T-helper 2 cell (primary cell): Measurements from ENCODE around the gene ZIC4.

ENCODE experiments used
- DNase-seq, 5 experiments: peaks; one replicate each; pipeline versions ENCODE4 v3.0.0 to v3.0.0-alpha.2; 2012 to 2022

The ZIC4 gene

DNA sequence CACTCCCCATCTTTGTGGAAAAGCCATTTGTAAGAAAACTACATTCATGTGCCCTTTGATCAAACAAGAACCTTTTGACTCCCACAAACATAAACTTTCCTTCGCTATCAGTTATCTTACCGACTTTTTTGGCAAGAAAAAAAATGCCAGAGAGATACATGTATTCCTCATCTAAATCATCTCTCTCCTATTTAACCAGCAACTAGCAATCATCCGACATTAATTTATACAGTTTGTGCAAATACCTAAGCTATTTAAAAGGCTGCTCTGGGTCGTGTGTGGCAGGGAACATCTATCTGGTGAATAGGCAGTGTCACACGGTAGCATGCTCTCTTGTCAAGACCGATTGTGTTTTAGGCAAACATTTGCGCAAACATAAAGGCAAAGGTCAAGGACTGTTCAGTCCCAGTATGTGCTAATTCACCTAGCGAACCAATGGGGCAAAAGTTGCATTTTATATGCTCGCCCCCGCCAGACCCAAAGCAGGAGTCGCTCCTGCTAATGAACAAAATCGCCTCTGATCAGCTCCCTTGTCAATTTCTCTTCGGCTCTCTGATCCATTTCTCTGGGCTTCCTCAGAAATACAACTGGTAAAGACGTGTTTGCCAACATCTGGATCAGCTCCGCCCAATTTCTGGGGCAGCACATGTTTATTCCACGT is 37.7 kb downstream of the ZIC4 start:
- no peak for DNase-seq

DNA sequence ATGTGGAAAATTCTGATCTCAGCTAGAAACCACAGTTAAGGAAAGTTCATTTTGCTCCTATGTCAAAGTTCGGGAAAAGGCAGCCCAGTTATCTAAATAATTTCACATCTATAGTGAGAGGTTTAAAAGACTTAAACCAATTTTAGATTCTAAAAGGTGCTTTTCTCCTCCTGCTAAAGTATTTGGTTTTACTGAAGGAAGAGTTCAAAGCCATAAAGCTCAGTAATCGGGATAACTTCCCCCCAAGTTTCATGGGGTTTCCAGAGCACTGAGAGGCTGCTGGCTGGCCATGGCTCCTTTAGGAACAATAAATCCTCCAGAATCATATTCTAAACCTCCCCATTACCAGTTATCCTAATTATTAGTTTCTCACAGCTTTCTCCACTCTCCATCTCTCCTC is 38.2 kb downstream of the ZIC4 start:
- no peak for DNase-seq

DNA sequence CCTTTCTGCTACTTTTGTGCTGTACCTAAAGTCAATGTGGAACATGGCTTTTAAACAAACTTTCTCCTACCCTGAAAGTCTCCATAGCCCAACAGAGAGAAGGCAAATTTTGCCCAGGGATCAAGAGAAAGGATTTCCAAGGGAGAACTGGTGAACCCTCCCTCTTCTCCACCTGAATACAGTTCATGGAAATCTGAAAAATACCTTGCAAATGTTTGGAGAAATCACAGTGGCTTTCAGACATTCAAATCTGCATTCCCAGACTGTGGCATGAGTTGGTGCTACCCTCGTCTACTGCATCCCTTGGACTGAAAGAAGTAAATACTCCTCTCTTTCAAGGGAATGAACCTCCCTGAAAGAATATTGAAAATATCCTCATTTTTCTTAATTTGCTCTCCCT is 38.7 kb downstream of the ZIC4 start:
- DNase-seq, result no peak

DNA sequence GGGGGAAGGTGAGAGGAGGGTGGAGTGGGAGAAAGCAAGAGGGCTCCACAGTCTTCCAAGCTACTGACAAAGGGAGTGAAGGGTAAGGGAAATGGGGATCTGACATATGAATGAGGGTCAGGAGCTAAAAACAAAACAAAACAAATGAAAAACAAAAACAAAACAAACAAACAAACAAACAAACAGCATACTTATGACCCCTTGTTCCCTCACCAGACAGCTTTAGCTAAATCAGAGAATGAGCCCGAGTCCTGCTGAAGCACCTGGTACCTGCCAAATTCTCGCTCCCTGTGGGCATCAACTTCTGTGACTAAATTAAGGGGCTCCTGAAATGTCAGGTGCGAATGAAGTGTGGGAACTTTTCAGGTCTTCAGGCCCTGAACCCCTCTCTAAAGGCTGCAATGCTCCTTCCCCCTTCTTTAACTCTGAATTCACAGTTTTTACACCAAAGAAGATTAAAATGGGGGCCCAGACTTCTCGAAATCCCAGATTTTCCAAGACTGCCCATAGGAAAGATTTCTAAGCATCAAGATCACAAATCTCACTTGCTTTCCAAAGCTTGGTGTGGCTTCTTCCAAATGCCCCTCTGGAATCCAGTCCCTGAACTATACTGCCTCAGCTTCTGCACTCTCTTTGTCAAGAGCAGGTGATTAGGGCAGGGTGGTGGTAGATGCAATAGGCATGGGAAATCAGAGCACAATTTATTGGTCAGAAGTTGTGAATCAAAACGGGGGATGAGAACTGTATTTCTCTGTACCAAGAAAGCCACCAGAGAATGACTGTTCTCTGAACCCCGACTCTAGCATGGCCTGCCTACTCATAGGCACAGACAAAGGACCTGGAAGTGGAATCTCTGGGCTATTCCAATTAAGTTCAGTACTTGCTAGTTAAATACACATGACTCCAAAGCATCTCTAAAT is 40.9 kb downstream of the ZIC4 start:
- no peak for DNase-seq

DNA sequence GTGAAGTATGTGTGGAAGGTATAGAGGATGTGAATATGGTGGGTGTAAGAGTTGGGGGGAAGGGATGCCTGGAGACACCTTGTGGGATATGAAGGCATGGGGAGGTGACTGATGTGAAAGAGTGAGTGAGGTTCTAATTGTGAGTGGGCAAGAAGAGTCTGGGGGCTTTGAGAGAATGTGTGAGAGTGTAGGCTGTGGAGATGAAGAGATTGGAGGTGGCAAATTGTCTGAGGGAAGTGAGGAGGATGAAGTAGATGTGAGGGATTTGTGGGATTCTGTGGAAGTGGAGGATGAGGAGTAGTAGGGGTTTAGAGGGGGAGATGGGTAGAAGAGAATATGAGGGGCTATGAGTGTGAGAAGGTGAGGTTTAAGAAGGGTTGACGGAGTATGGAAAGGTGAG is 41.6 kb downstream of the ZIC4 start:
- DNase-seq, result no peak

DNA sequence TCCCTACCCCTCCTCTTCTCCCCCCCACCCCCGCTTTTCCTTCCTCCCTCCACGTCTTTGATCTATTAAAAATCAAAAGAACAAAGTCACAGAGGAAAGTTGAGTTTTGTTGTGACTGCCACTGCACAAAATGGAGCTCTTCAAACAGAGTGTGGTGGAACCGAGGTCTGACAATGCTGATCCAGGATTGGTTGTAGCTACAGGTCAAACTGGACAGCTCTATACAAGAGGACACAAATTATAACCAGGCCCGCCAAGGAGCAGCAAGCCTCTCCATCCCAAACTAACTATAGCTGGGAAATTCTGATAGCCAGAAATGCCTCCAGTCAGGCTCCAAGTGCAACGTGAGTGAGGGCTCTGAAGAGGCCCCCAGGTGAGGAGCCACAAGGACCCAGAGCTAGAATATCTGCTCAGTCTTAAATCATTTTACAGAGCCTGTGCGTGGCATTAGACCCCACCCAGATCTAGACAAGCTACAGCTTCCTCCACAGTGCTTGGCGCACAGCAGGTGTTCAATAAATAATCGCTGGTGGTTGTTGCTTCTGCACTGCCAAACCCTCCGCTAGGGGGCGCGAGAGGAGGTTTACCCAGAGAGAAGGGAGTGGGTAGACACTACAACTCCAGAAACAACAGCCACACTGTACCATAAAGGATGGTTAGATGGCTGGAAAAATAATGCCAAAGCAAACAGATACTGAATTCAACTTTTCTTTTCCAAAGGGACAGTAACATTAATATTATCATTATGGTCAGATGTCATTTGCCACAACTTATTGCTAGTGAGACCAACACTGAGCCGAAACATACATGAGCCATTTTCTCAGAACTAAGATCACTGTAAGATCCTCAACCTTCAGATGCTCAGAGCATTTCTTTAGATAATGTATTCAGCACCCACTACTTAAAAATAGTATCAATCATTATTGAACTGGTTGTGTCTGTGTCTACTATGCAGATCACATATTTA is 44.6 kb downstream of the ZIC4 start:
- peak in 1 of 5 experiments; percentile 40 for DNase-seq

DNA sequence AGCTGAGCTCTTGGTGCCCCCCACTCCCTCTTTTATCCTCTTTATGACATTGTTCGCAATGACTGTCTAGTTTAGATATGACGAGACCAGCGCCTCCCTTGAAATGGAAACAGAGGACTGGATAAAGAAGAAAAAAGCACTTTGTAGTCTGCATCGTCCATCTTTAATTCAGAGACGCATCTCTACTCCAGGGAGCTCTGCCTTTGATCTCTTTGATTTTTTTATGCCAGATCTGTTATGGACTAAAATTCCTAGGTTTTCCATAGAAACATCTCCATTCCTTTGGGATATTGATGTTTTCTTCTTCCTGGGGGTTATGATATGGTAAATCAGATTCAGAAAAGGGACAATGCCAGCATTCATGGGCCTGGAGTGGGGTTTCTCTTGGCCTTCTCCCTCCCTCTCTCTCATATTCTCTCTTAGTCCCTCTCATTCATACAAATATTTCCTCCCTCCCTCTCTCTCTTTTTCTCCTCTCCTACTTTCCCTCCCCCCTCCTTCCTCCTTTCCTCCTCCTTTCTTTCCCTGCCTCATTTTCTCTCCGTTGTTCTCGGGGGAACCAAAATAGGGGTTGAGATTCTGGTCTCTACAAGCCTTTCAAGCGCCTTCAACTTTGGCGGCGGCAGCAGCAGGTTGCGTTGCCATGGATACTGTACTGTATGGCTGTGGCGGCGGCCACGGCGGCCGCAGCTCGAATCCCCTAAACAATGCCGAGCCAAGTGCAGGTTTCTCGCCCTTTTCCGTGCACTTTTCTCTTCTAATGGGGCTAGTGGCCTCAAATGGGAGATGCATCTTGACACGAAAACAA is 45.5 kb downstream of the ZIC4 start:
- peak in 1 of 5 experiments; percentile 47 for DNase-seq

DNA sequence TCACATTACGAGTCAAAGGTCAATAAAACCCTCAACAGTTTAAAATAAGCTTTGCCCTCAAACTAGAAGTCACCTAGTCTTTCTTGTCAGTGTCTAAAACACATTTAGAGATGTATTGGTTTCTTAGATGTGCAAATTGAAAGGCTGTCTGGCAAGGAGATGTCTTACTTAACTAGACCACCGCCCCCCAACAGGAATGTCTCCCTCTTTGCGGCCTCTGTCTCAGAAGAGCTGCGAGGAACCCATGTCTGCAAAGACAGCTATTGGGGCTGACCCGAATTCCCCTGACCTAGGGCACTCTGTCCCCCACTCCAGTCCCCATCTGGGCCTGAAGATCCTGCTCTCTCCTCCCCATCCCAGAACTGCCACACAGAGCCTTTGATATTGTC is 46.3 kb downstream of the ZIC4 start:
- DNase-seq, result no peak

DNA sequence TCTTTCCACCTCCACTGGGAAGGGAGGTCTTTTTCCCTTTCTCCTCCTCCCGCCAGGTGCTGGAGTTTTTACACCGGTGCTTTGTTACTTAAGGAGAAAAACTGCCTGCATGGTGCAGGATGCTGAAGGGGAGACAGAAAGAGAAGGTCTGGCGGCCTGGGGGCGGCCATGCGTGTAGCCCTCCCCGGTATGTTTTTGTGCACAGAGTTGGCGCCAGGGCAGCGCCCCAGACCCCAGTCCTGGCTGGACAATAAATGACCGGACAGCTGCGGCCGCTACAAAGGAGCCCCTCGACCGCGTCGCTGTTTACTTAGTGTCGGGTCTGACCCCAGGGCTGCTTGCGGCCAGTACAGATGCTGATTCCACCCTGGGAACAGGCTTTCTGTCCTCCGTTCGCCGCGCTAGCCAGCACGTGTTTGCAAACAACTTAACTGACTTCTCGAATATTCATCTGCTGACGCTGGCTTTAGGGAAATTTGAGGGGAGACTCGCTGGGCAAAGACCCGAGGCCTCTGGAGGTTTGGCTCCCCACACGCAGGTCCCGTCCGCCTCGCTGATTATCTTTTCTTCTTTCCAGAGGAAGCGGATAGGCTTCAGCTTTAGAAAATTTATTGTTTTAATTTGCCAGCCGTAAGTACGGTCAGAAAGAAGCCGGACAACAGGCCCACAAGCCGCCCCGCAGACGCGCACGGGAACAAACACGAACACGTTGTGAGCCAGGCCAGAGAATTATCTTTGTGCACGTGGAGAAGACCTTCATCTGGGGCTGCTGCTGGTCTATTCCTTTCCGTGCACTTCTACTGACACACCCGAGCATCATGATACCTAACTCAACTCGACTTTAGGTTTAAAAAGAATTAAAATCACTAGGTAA is 46.9 kb downstream of the ZIC4 start:
- DNase-seq, result no peak

DNA sequence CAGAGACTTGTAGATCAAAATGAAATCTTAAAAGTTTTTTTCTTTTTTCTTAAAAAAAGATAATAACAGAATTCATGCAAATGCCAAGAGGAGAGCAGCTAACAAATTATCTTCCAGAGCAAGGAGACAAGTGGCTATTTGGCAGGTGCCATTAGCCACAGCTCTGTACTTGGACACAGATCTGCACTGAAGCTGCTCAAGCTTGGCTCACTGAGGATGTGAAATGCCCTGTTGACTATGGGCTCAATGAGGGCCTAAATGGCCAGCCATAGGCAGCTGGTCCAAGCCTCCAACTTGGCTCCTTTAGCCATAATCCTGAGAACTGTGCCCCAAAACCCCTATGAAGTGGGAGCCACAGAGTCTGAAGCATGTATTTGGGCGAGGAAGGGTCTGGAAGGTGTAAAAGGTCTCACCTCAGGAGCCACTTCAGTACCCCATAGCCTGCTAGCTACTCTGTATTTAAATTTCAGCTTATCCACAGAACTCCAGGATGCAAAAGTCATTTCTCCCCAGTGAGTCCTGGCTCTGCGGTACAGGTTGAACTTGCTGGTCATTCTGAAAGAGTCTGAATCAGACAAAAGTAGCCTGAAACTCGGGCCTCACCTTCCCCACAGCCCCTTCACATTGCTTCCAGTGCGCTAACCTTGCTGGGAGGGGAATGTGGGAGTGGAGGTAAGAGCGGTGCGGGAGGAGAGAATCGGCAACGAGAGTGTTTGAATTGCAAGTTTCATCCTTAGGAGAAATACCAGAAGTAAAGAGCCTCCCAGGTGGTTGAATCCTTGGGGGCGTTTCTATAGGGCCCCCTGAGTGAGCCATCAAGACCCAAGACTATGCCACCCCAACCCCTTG is 48.0 kb downstream of the ZIC4 start:
- no peak for DNase-seq

DNA sequence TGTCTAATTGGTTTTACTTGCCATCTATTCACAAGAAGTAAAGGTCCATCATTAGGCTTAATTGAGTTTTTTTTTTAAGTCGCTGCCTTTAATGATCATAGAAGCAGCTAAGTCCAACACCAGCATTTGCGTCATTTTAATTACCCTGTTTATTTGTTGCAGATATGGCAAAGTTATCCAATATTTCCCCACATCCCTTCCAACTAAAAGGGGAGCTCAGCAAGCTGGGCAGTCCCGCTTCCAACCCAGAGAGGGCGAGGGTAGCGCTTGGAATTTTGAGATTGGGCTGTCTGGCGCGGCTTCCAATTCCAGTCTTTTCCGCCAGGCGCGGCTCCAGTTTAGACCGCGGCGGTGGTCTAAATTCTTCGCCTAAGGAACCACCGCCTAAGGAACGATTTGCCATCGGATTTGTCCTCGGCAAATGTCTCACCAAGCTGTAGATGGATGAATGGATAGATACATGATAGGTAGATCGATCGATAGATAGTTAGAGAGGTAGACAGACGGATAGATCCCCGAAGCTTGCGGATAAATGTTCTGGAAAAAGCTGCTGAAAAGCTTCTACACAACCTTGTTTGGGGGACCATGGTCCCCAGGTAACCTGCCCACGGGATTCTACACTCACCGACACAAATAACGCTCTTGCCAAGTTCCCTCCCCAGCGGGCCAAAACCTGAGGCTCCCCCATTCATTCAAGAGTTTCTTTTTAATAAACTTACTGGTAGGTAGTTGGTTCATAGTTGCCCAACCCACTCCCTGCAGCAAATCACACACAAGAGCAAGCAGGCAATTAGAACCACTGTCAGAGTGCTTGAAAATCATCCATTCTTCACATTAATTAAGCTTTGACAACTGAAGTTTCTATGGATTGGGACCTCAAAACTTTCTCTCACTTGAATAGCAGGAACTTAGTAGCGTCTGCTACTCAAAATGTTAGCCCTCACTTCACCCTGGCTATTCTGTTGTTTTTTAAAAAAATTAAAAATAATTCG is 49.1 kb downstream of the ZIC4 start:
- no peak for DNase-seq

DNA sequence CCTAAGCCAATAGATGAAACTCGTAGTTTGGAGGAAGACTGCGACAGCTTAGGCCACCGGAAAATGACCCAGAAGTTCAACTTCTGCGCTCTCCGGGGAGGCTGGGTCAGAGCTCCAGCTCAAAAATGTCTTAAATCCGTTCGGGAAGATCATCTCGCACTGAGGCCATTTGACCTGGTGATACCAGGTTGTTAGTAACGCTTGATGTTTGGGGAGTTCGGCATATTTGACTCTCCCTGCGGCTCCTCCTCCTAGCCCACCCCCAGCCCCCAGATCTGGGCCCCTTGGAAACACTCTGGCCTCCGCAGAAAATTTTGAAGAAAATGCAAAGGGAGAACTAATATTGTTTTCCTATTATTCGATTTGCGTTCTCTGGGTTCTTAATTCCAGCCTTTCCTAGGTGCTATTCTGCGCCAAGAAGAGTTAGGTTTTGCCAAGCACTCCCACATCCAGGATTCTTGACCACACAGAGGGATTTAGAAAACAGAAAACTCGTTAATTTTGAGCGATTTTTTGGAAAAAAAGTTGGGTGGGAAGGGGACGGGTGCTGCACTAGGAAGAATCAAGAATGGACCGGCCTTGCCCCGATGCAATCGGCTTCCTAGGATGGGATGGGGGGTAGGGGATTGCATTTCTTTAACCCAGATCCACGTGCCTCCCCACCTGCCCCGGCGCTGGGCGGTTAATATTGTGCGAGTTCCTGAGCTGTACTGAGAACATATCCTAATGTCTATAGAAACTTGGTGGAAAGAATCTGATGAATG is 50.0 kb downstream of the ZIC4 start:
- no peak for DNase-seq

DNA sequence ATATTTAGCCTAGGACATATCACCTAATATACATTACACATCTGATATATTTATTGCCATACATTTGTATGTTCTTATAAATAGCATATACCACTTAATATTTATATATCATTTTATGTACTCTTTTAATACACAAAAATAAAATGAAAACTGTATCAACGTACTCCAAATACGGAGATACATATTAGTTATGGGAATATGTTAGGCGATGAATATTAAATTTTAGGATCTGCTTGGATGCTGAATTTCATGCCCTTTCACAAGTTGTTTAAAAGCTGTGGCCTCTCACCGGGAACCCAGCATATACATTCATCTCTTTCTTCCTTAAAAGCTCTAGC is 50.6 kb downstream of the ZIC4 start:
- DNase-seq, result no peak

DNA sequence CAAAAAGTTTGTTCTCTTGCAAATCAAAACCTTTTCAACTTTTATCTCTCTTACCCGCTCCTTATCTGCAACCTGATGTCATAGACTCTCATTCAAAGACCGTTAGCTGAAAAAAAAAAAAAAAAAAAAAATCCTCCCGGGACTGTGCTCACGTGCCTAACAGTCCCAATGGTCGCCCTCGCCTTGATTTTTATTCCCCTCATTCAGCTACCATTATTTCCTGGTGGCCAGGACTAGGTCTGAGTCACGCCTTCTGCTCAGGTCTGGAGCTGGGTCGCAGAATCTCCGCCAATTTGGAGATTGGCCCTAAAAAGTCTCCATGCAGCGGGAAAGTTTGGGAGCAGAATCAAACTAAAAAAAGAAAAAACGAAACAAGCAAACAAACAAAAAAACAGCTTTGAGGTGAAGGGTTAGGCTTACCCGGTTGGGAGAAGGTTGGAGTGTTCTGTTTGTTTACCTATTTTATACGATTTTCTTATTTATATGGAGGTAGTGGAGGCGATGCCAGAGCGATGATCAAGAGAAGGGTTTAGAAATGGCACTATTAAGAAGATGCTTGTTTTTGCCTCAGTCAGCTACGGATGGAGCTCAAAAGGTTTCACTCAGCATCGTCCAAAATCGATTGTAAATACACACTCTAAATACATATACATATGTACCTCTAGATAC is 51.1 kb downstream of the ZIC4 start:
- no peak for DNase-seq

DNA sequence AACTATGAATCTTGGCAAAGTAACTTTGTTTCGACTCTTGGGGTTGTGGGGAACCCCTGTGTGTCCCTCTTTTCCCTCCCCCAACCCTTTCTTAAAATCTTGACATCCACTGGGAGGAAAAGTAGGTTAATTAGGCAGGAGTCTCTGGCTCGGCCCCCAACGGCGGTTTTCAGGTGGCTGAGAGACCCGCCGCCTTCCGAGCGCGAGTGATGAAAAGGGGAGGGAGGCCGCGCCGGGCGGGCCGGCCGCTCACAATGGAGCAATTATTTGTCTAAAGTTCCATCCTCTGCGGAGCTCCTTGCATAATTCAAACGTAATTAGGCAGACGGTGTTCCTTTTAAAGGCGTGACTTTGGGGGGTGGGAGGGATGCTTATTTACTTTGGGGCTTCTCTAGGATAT is 51.7 kb downstream of the ZIC4 start:
- no peak for DNase-seq

DNA sequence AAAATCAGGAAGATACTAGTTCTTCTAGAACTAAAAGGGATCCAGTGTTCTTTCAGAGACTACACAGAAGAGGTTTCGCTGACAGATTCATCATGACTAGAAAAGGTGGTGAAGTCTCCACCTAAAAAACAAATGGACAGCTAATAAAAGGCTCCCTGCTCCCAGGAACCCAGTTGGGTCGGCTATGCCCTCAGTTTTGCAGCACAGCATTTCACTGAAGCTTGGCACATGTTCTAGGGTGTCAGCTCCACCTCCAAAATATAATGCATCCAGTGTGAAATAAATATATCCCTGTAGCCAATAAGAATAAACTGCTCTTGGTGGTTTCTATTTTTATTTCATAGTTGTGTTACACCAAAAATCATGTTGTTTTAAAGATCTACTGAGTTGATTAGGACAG is 55.0 kb downstream of the ZIC4 start:
- DNase-seq, result no peak

DNA sequence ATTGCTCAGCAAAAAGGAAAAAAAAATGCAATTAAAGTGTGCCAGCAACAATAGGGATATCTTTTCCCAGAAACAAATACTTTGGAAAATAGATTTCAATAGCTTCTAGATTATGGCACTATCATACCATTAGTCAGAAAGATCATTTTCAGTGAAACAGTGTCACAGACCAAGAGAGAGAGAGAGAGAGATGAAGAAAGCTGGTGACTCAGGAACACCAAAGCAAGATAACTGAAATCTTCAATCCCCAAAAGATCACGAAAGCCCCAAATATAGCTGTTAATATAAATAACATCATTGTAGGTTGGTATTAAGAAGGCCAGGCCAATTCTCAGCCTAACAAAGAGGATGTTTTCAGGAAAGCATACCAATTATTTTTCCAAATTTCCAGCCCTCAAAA is 57.4 kb downstream of the ZIC4 start:
- no peak for DNase-seq

DNA sequence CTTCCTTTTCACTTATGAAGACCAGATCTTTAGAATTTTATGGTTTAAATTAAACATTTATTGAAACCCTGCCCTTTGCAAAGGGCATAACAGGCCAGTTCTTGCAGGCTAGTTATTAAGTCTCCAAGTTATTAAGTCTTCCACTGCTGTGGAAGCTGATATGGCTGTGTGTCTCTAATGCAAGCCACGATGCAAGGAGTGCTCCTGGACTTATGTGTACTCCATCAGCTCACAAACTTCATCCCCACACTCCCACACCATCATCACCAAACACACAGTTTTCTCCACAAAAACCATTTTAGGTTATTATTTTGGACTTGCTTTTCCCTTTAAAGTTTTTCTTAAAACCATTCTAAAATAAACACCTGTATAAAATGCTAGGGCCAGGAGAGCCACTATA is 62.4 kb downstream of the ZIC4 start:
- DNase-seq, result no peak
